Hepatocyte (in vitro differentiated cells): ENCODE results near the gene LTO1. TPM values are rescaled to one million over a fixed set of nuclear protein-coding genes. Genes with fewer than 3 reads are reported as not detected.

Source experiments
- DNase-seq: peaks from one replicate; pipeline ENCODE4 v3.0.0-alpha.2; 2016; ENCODE audit warnings: low spot score
- H2AFZ ChIP-seq: fragments of 200-600 bp; sonication (generic); 2 replicates; pipeline ENCODE4 v1.6.0; 2016; ENCODE audit warnings: antibody characterized with exemption, mild to moderate bottlenecking
- H3K27ac ChIP-seq: fragments of 200-600 bp; sonication (generic); 2 replicates; pipeline ENCODE4 v1.5.1; 2016; ENCODE audit warnings: mild to moderate bottlenecking
- H3K27me3 ChIP-seq: fragments of 200-600 bp; sonication (generic); 2 replicates; pipeline ENCODE4 v1.6.1; 2016
- H3K36me3 ChIP-seq: fragments of 200-600 bp; sonication (generic); replicated peaks from 2 replicates; pipeline ENCODE4 v1.5.1; 2016; ENCODE audit warnings: low read depth; ENCODE audit not compliant: insufficient read depth
- H3K4me1 ChIP-seq: fragments of 200-600 bp; sonication (generic); 2 replicates; pipeline ENCODE4 v1.5.1; 2016; ENCODE audit warnings: mild to moderate bottlenecking, moderate library complexity; ENCODE audit not compliant: insufficient read depth
- H3K4me2 ChIP-seq: fragments of 200-600 bp; sonication (generic); 2 replicates; pipeline ENCODE4 v1.6.0; 2016
- H3K4me3 ChIP-seq: fragments of 200-600 bp; sonication (generic); 2 replicates; pipeline ENCODE4 v1.5.1; 2016; ENCODE audit warnings: mild to moderate bottlenecking
- H3K79me2 ChIP-seq: fragments of 200-600 bp; sonication (generic); 2 replicates; pipeline ENCODE4 v1.6.0; 2017; ENCODE audit warnings: mild to moderate bottlenecking
- H3K9me2 ChIP-seq: fragments of 200-600 bp; sonication (generic); replicated peaks from 2 replicates; pipeline ENCODE4 v1.6.0; 2017; ENCODE audit warnings: mild to moderate bottlenecking; ENCODE audit not compliant: insufficient read depth
- H3K9me3 ChIP-seq: fragments of 200-600 bp; sonication (generic); 2 replicates; pipeline ENCODE4 v1.5.1; 2016; ENCODE audit warnings: low read depth, mild to moderate bottlenecking
- H4K20me1 ChIP-seq: fragments of 200-600 bp; sonication (generic); 2 replicates; pipeline ENCODE4 v1.6.0; 2016; ENCODE audit warnings: mild to moderate bottlenecking; ENCODE audit not compliant: insufficient read depth, poor library complexity, severe bottlenecking
- CTCF ChIP-seq: fragments of 200-600 bp; sonication (generic); IDR thresholded peaks from 2 replicates; pipeline ENCODE4 v1.5.1; 2016; ENCODE audit warnings: antibody characterized with exemption, mild to moderate bottlenecking; ENCODE audit not compliant: poor library complexity
- EZH2 ChIP-seq: fragments of 200-600 bp; sonication (generic); IDR thresholded peaks from 2 replicates; pipeline ENCODE4 v1.6.1; 2016; ENCODE audit warnings: antibody characterized with exemption, mild to moderate bottlenecking, borderline replicate concordance
- EZH2phosphoT487 ChIP-seq: fragments of 200-600 bp; sonication (generic); IDR thresholded peaks from one replicate; pipeline ENCODE4 v1.6.1; 2018; ENCODE audit warnings: antibody characterized with exemption, mild to moderate bottlenecking, low read depth, moderate library complexity; ENCODE audit not compliant: unreplicated experiment, severe bottlenecking
- WGBS: methylation state at CpG from one replicate; pipeline ENCODE4 v1.1.6; 2016; ENCODE audit warnings: low lambda C conversion rate; ENCODE audit errors: missing lambda C conversion rate; 5-methylcytosine and 5-hydroxymethylcytosine counted together
- polyA plus RNA-seq: library from polyadenylated mRNA; unstranded; fragments of >200 nt; fragmentation: Nextera tagmentation; extraction: Ambion mirVana; gene quantifications from 2 replicates; pipeline ENCODE4 v1.2.1, GENCODE V29; 2016
- total RNA-seq: library from RNA; depleted of rRNA; stranded (reverse); fragments of >200 nt; gene quantifications from 2 replicates; pipeline ENCODE4 v1.2.3, GENCODE V29; 2014

The LTO1 gene
- total and polyA plus RNA-seq, 2 experiments from 2014 or later: 12.6 to 13.4 TPM

- peak overlapping the region; percentile 89 for H3K4me2 ChIP-seq
- H3K4me1 ChIP-seq: peaks cover 52% of the 10 kb centered on the region
Measured at GRCh38 chr11:69705351-69705811, 30.2 kb upstream of the LTO1 start.

GRCh38 chr11:69704508-69705253 is 29.5 kb upstream of the LTO1 start:
- Histone ChIP-seq H3K36me3 (no peaks in the 10 kb centered on the region), H3K27ac (no peak overlapping the region), H3K27me3 (peaks cover 49% of the 10 kb centered on the region), H3K4me2 (peak overlapping the region; percentile 89), H2AFZ (peak overlapping the region; percentile 45), H3K4me3 (peak overlapping the region; percentile 42), H3K4me1 (peaks cover 54% of the 10 kb centered on the region), H3K9me2 (no peaks in the 10 kb centered on the region), H3K9me3 (no peaks in the 10 kb centered on the region), H3K79me2 (no peaks in the 10 kb centered on the region), H4K20me1 (no peaks in the 10 kb centered on the region)
- 10% methylated on average over 51 of the region's 63 CpGs for WGBS
- peak; percentile 80 for DNase-seq
- TF ChIP-seq EZH2 (no peak), EZH2phosphoT487 (peak; percentile 68), CTCF (peak; percentile 71)

More at GRCh38 chr11:69705351-69705811, 30.2 kb upstream of the LTO1 start:
- no peak overlapping the region for H3K27ac ChIP-seq
- DNase-seq: no peak
- 28% methylated on average over 18 of the region's 18 CpGs for WGBS
- H4K20me1 ChIP-seq: no peaks in the 10 kb centered on the region
- no peaks in the 10 kb centered on the region for H3K9me3 ChIP-seq
- H3K4me3 ChIP-seq: no peak overlapping the region
- H3K27me3 ChIP-seq: peaks cover 49% of the 10 kb centered on the region
- H3K36me3 ChIP-seq: no peaks in the 10 kb centered on the region
- TF ChIP-seq EZH2 (no peak), EZH2phosphoT487 (no peak), CTCF (no peak)
- H2AFZ ChIP-seq: no peak overlapping the region
- H3K9me2 ChIP-seq: no peaks in the 10 kb centered on the region
- H3K79me2 ChIP-seq: no peaks in the 10 kb centered on the region

- Histone ChIP-seq H3K36me3 (no peaks in the 10 kb centered on the region), H2AFZ (peak within 1 kb of the TSS; percentile 45), H3K4me3 (peak within 1 kb of the TSS; percentile 42), H3K27ac (no peak within 1 kb of the TSS), H3K27me3 (peaks cover 49% of the 10 kb centered on the region), H3K9me2 (no peaks in the 10 kb centered on the region), H3K9me3 (no peaks in the 10 kb centered on the region), H3K4me2 (peak within 1 kb of the TSS; percentile 89), H3K4me1 (peaks cover 54% of the 10 kb centered on the region), H3K79me2 (no peaks in the 10 kb centered on the region), H4K20me1 (no peaks in the 10 kb centered on the region)
- peak; percentile 56 for DNase-seq
- WGBS: 1% methylated on average over 44 of the region's 67 CpGs
- TF ChIP-seq EZH2: peak; percentile 73
- peak; percentile 32 for TF ChIP-seq EZH2phosphoT487
- TF ChIP-seq CTCF: no peak
Measured at GRCh38 chr11:69703768-69704507, 28.8 kb upstream of the LTO1 start, which contains the start of gene FGF19. TSS of gene FGF19 (minus strand) at chr11:69704022. CDS start at chr11:69703876, 146 bp downstream.
